Prostate gland (tissue), 2 donors: ENCODE data around the gene RCHY1. TPM values are rescaled to one million over a fixed set of nuclear protein-coding genes. Genes with fewer than 3 reads are reported as not detected.
"Not testable (repeated sequence)": the region's sequence is repeated elsewhere in the genome, so short reads cannot be mapped to it uniquely, and the experiment has no call there.

Experiments
- DNase-seq: peaks from one replicate; pipeline ENCODE4 v3.0.0-alpha.2; 2019; ENCODE audit warnings: low spot score
- H3K27ac ChIP-seq, 2 donors: fragments of 200-600 bp; sonication (generic); 2 replicates each; pipeline ENCODE4 v1.5.1; 2017 to 2019
- H3K27me3 ChIP-seq: fragments of 200-600 bp; sonication (generic); replicated peaks from 2 replicates; pipeline ENCODE4 v1.5.1; 2019; ENCODE audit not compliant: insufficient read depth
- H3K36me3 ChIP-seq, 2 donors: fragments of 200-600 bp; sonication (generic); 1 replicate in 1 of 2; 2 replicates in 1 of 2; pipeline versions ENCODE4 v1.5.1 to v1.8.1; 2017 to 2019
- H3K4me1 ChIP-seq: fragments of 200-600 bp; sonication (generic); replicated peaks from 2 replicates; pipeline ENCODE4 v1.5.1; 2019
- H3K4me3 ChIP-seq, 2 donors: fragments of 200-600 bp; sonication (generic); 2 replicates each; pipeline ENCODE4 v1.5.1; 2017 to 2019
- H3K9me3 ChIP-seq: fragments of 200-600 bp; sonication (generic); 2 replicates; pipeline ENCODE4 v1.5.1; 2017
- CTCF ChIP-seq, 4 experiments: fragments of 200-600 bp in 2 of 4; fragments of 450-650 bp in 2 of 4; sonication (generic) in 2 of 4; IDR thresholded peaks; 1 replicate in 3 of 4; 2 replicates in 1 of 4; pipeline ENCODE4 v1.5.1; 2016 to 2019; ENCODE audit warnings: antibody characterized with exemption in 4 of 4, mild to moderate bottlenecking in 2 of 4, moderate library complexity in 2 of 4
- POLR2A ChIP-seq: fragments of 450-650 bp; IDR thresholded peaks from one replicate; pipeline ENCODE4 v1.6.1; 2016; ENCODE audit warnings: antibody characterized with exemption, mild to moderate bottlenecking
- POLR2AphosphoS5 ChIP-seq: sonication (generic); formaldehyde crosslinking; IDR thresholded peaks from one replicate; pipeline ENCODE4 v1.6.1; 2017; ENCODE audit warnings: antibody characterized with exemption
- WGBS: methylation state at CpG from one replicate; pipeline ENCODE4 v1.1.5; 2018; 5-methylcytosine and 5-hydroxymethylcytosine counted together
- intact Hi-C: fragments of 100-400 bp; cut with DNase I; formaldehyde crosslinking; loops from one replicate; pipeline ENCODE4 v1.14.2; 2022
- total RNA-seq, 2 donors: library from RNA; depleted of rRNA; stranded (reverse); fragments of >200 nt; gene quantifications; one replicate each; pipeline ENCODE4 v1.1.0, GENCODE V29; 2016

Gene RCHY1
- total RNA-seq, 2 donors from 2014 or later = 18.7 to 23.3 TPM

- TF ChIP-seq POLR2AphosphoS5 = no peak
- no peak for TF ChIP-seq POLR2A
- TF ChIP-seq CTCF (IDR thresholded peaks at IDR 0.05) = no peak
- no peaks in the 10 kb centered on the region for H3K4me1 ChIP-seq
- no peak overlapping the region for H3K27ac ChIP-seq
- DNase-seq = no peak
- intact Hi-C loops = no loop called here
- no peaks in the 10 kb centered on the region for H3K9me3 ChIP-seq
- peaks cover 0 to 5% of the 10 kb centered on the region in 2 donors for H3K36me3 ChIP-seq
- no peak overlapping the region for H3K4me3 ChIP-seq
- 92% methylated on average over 1 of the region's 1 CpG for WGBS
- H3K27me3 ChIP-seq = no peaks in the 10 kb centered on the region
These were observed 11.7 kb upstream of the RCHY1 start for GRCh38 chr4:75525910-75526309.

GRCh38 chr4:75525086-75525485, 10.9 kb upstream of the RCHY1 start:
- no peak for TF ChIP-seq POLR2A
- 85% methylated on average over 1 of the region's 1 CpG for WGBS
- intact Hi-C loops = no loop called here
- no peak overlapping the region for H3K27ac ChIP-seq
- H3K36me3 ChIP-seq = peaks cover 0 to 5% of the 10 kb centered on the region in 2 donors
- H3K27me3 ChIP-seq = no peaks in the 10 kb centered on the region
- no peaks in the 10 kb centered on the region for H3K9me3 ChIP-seq
- no peaks in the 10 kb centered on the region for H3K4me1 ChIP-seq
- H3K4me3 ChIP-seq = no peak overlapping the region
- no peak for DNase-seq

DNA sequence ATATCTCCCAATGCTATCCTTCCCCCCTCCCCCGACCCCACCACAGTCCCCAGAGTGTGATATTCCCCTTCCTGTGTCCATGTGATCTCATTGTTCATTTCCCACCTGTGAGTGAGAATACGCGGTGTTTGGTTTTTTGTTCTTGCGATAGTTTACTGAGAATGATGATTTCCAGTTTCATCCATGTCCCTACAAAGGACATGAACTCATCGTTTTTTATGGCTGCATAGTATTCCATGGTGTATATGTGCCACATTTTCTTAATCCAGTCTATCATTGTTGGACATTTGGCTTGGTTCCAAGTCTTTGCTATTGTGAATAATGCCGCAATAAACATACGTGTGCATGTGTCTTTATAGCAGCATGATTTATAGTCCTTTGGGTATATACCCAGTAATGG, 5.2 kb upstream of the RCHY1 start:
- intact Hi-C loops, H3K4me3 ChIP-seq, DNase-seq, H3K27me3 ChIP-seq, H3K27ac ChIP-seq, H3K36me3 ChIP-seq, H3K9me3 ChIP-seq, H3K4me1 ChIP-seq: not testable (repeated sequence)
- 98% methylated on average over 5 of the region's 7 CpGs for WGBS

GRCh38 chr4:75516144-75516543, 1.9 kb upstream of the RCHY1 start:
- intact Hi-C loops = no loop called here
- Histone ChIP-seq H3K4me1 (no peaks in the 10 kb centered on the region), H3K36me3 (no peaks in the 10 kb centered on the region), H3K9me3 (no peaks in the 10 kb centered on the region), H3K27me3 (no peaks in the 10 kb centered on the region), H3K4me3 (no peak overlapping the region), H3K27ac (no peak overlapping the region)
- TF ChIP-seq POLR2AphosphoS5 (no peak), POLR2A (no peak)
- 86% methylated on average over 1 of the region's 1 CpG for WGBS
- DNase-seq = no peak

DNA sequence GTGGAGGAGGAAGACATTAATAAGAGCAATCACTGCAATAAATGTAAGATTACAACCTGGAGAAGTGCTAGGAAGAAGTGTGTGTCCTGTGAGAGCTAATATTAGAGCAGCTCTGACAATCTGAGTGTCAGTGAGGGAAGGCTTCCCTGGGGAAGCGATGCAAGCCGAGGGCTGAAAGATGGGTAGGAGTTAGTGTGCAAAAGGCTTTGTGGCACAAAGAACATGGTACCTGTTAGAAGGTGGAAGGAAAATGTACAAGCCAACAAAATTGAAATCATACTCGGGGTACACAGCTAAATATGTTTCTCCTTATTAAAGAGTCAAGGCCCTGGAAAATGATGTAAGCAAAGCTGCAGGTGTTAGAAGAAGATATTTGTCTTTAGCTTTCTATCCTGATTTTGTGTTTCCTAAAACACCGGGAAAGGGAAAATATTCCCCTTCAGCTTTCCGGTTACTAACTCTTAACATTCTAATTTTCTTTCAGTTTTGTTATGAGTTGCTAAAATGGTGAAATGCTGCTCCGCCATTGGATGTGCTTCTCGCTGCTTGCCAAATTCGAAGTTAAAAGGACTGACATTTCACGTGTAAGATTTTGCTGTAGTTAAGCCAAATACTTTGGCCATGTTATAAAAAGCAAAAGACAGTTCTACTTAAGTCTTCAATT, 878 bp upstream of the RCHY1 start:
- Histone ChIP-seq H3K4me1 (no peaks in the 10 kb centered on the region), H3K27me3 (no peaks in the 10 kb centered on the region), H3K4me3 (peak overlapping the region; percentile 70 to 75), H3K36me3 (no peaks in the 10 kb centered on the region), H3K27ac (peak overlapping the region; percentile 97 to 98), H3K9me3 (no peaks in the 10 kb centered on the region)
- no peak for DNase-seq
- 41% methylated on average over 9 of the region's 9 CpGs for WGBS
- TF ChIP-seq POLR2A (no peak), POLR2AphosphoS5 (no peak), CTCF (IDR thresholded peaks at IDR 0.05) (no peak)
- intact Hi-C loops = loop anchor here (1.0 kb wide), 1 partner anchor 581 kb away; no protein-coding TSS in a partner anchor

DNA sequence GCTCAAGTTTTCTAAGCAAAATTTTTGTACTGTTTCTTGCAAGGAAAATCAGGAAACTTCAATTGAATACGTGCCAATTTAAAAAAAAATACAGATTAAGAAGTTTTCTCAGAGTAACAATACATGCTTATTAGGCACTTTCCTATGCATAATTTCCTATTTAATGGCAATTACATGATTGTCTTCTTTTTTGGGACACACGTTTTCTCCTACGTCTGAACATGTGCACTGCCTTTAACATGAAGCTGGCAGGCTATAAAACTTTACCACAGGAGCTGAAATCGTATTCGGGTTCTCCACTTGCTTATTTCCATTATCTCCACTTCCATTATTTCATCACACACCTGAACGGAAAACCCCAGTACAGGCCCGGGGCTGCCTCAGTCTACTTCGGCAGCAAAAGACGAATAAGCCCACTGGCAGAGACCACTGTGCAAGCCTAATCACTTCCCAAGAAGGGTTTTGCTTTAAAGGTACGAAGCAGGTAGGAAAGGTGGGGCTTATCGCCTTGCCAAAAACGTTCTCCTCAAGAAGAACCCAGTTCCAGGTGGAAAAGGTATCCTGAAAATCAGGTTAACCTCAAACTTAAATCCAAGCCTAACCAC, 575 bp downstream of the RCHY1 start:
- Histone ChIP-seq H3K27me3 (no peaks in the 10 kb centered on the region), H3K4me3 (peak overlapping the region; percentile 70 to 75), H3K27ac (peak overlapping the region; percentile 97 to 98), H3K9me3 (no peaks in the 10 kb centered on the region), H3K36me3 (no peaks in the 10 kb centered on the region), H3K4me1 (no peaks in the 10 kb centered on the region)
- peak; percentile 4 for DNase-seq
- intact Hi-C loops = loop anchor here (1.0 kb wide), 1 partner anchor 579 kb away; no protein-coding TSS in a partner anchor
- WGBS = under 1% methylated on average over 12 of the region's 12 CpGs
- TF ChIP-seq POLR2AphosphoS5 (no peak), CTCF (IDR thresholded peaks at IDR 0.05) (no peak), POLR2A (no peak)
